Activated CD8-positive, alpha-beta memory T cell treated with anti-CD3 and anti-CD28 coated beads for 1 hour (primary cell): ENCODE data around the gene GDF7.

Experiments
- DNase-seq, 2 donors: peaks; one replicate each; pipeline ENCODE4 v3.0.0-alpha.2; 2020; ENCODE audit warnings: low read depth in 1 of 2; ENCODE audit errors: extremely low read depth in 1 of 2

The GDF7 gene

GRCh38 chr2:20657522-20658235 lies 9.3 kb upstream of the GDF7 start:
- no peak for DNase-seq

DNA sequence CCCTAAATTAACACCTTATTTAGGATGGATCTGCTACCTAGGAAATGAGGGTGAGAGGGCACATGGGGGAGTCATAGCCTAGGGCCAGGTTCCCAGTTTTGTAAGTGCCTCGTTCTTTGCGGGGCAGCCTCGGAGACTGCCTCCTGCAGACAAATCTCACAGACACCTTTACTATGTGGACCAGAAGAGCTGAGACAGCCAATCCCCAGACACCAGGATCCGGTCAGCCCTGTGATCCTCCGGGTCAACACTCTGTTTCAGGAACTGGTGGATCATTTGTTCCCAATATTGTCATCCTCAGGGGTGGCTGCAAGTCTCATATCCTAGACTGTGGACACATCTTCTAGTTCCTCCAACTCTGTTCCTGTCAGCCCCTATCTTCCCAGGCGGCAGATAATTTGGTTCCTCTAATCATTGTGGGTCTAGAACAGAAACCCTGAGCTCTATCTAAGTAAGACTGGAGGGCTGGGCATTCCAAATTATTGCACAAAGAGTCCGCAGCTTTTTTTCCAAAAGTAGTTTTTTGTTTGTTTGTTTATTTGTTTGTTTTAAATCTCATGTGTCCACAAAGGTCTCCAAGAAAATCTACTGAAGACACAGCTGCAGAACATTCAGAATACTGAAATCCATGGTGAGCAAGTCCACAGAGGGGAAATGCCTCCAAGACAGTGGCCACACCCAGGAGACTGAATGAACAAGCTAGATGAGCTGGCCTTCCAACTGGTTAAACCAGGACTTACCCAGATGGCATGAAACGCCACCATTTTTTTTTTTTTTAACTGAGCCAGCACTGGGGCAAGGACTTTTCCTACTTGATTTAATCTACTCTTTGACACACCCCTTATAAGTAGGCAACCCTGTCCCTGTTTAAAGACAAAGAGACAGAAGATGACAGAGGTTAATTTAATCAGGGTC lies 6.2 kb upstream of the GDF7 start:
- DNase-seq = no peak

DNA sequence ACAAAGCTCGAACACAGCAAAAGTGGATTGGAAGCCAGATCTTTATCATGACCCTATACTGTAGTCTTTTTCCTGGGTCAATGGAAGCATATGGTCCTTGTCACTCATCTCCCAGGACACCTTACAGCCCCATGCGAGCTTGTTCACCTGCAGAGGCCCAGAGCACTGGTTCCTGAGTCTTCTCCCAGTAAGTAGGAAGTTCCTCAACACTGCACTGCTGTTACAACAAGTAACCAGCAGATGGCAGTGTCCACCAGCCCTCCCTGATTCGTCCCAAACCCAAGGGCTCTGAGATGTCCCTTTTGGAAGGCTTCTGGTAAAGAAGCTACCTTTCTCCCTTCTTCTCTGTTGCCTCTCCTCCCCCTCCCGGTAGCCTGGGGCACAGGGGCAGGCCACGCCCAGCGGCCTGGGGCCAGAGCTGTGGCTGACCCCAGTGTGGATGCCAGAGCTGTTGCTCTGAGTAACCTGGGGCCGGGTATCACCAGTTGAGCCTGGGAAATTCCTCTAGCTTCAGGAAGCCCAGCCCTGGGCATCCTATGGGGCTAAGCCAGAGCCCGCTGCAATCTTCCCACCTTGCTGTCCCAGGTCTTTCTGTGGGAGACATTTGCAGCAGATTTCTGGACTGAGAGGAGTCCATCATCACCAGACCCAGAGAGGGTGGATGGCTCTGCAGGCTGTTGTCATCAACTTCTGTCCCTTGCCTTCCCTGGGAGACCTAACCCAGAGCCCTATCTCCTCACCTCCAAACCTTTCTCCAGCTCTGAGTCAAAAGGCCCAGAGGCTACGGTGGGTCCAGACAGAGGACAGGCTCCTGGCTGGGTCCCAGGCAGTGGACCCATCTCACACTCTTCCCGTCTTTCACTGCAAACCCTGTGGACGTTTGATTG lies 5.3 kb upstream of the GDF7 start:
- DNase-seq = peak; percentile 22 to 45

- no peak for DNase-seq
These were observed 4.5 kb upstream of the GDF7 start for GRCh38 chr2:20662308-20662937.

DNA sequence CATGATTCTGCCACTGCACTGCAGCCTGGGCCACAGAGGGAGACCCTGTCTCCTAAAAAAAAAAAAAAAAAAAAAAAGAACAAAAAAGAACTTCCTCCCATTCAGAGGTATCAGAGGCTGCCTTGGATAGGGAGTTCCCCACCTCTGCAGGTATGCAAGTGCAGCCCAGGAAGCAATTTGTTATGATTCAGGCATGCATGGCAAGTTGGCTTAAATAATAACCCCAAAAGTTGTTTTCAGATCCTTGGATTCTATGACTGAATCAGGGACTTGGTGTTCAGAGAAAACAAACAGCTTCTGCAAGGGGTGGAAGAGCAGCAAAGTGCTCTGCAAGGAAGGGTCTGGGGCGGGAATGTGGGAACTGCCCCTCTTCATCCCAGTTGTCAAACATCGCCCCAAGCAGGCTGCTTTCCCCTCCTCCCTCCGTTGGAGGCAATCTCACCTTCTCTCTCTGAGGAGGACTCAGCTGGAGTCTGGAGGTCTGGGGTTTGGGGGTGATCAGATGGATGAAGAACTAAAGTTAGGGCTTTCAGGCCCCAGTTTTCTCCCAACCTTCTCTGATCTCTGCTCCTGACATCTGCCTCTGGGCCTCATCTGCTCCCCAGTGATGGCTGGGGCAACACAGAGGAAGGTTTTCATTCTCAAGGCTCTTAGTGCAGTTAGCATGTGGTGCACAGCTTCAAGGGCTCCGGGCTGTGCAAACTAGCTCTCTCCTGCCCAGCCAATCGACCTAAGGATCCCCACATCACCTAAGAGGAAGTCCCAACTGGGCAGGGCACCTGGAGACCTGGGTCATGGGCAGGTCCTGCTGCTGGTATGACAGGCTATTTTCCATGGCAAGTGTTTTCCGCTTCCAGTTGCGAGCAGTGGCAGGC lies 3.5 kb upstream of the GDF7 start:
- DNase-seq = no peak

DNA sequence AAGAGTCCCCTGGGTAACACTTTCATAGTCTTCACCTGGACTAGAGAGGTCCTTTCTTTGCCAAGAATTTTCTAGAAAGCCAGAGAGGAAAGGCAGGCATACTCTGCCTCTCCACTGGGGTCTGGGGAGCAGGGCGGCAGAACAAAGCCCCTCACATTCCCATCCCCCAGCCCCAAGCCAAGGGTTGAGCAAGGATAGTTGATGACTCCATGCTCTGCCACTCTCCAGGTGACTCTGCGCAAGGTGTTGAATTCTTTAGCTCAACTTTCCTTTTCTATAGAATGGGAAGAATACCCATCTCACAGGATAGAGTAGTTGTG lies 2.9 kb upstream of the GDF7 start:
- no peak for DNase-seq

- no peak for DNase-seq
These were observed 2.3 kb upstream of the GDF7 start for GRCh38 chr2:20664431-20665242.

DNA sequence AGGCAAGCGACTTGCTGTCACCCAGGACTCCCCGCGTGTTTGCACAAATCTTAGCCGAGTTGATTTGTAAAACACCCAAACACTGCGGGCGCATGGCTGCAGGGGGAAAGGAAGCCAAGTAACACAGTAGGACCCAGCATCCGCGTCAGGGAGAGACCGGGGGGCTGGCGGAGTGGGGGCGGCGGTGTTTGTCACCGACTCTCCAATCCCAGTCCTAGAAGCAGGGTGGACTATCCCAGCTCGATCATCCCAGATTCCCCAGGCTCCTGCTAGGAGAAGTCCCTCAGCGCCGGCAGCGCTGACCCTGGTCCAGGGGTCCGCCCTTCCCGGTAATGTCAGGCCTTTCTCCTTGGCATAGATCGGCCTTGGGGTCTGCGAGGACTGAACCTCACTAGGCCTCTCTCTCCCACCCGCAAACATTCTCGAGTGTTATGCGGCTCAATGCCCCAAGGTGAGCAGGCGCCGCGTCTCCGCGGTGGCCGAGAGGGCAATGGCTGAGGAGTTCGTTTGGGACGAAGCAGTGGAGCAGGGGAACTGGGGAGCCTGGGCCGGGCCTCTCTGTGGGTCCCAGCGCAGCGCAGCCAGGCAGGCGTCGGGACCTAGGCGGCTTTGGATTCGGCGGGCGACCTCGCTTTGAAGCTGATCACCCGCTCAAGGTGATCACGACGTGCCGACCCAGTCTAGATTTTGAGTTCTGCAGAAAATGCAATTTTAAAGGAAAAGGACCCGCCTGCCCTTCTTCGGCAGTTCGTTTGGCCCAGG lies 1.5 kb upstream of the GDF7 start:
- no peak for DNase-seq

- DNase-seq = no peak
These were observed 990 bp upstream of the GDF7 start for GRCh38 chr2:20666005-20666303.

GRCh38 chr2:20667151-20667530 lies 197 bp downstream of the GDF7 start:
- no peak for DNase-seq

DNA sequence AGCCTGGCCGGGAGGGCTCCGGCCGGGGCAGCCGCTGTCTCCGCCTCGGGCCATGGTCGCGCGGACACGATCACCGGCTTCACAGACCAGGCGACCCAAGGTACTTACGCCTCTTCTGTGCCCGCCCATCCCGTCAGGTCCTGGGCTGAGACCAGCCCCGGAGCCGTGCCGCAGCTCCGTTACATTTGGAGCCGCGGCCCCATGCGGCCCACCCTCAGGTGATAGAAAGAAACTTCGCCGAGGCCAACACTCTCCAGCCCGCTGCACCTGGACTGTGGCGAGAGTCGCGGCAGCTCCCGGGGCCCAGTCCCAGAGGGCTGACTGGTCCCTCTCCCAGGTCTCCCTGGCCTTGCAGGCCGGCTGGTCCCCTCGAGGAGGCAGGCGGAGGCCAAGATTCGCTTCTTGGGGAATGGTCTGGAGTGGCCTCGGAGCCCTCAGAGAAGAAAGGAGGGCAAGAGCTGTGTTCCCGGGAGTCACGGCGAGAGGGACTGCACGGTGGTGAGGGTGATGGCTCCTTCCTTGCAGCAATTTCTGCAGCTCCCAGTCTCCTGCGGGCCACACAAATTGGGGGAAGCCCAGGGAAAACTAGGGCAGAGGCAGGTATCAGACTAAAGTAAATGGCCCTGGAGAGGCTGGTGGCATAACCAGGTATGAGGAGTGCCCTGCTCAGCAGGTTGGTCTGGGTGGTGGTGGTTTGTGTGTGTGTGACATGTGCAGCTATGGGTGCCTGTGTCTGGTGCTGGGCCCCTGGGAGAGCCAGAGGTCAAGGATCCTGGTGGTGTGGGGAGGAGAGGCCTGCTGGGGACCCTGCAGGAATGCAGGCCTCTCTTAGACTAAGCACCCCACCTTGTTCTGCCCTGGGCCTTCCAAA lies 822 bp downstream of the GDF7 start:
- DNase-seq = no peak

DNA sequence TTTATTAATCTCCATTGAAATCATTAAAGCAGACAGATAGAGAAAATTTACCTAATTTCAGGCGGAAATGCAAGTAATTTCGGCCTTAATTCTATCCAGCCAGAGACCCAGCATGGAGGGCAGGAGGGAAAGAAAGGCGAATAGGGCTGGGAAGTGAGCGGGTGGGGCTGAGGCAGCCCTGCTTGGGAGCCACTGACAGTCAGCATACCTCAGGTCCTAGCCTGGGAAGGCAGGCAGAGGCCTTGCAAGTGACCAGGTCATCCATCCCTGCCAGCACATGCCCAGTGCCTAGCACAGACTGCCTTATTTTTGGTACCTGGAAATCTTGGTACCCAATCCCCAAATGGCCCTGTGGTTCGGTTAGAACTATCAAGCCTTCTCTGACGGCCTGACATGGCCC lies 1.5 kb downstream of the GDF7 start:
- no peak for DNase-seq

GRCh38 chr2:20668871-20669475 lies 2.0 kb downstream of the GDF7 start:
- DNase-seq = no peak

DNA sequence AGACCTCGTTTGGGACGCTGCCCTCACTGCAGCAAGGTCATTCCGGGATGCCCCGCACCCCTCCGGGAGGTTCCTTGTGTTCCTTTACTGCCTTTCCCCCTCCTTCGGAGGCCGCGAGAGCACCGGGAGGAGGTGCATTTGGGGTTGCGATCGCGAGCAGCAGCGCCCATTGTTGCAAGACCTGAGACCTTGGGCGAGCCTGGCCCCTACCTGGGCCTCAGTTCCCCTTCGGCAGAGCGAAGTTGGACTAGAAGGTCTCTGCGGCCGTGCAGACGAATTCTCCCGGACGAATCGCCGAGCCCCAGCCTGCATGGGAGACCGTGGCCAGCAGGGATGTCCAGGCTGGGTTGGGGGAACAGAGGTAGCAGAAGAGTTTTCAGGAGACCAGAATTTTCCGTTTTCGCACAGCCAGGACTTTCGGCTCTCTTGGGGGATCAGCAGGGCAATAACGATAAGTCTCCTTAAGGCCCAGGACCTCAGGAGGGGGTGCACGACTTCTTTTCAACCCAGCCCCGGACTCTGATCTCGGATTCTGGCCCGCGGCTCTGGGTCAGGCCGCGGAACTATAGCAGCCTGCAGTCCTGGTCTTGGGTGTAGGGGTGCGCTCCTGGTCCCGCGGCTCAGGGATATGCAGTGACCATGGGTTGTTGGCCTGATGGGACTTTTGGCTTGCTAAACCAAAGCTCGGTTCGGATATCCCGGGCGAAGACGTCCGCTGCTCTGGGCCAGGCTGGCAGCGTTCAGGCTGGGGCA lies 2.8 kb downstream of the GDF7 start:
- no peak for DNase-seq

DNA sequence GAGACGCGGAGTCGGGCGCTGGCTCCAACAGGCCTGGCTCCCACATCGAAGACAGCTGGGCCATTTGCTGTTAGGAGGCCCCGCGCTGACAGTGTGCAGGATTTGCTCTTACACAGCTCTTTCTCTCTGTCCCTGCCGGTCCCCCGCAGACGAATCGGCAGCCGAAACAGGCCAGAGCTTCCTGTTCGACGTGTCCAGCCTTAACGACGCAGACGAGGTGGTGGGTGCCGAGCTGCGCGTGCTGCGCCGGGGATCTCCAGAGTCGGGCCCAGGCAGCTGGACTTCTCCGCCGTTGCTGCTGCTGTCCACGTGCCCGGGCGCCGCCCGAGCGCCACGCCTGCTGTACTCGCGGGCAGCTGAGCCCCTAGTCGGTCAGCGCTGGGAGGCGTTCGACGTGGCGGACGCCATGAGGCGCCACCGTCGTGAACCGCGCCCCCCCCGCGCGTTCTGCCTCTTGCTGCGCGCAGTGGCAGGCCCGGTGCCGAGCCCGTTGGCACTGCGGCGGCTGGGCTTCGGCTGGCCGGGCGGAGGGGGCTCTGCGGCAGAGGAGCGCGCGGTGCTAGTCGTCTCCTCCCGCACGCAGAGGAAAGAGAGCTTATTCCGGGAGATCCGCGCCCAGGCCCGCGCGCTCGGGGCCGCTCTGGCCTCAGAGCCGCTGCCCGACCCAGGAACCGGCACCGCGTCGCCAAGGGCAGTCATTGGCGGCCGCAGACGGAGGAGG lies 3.5 kb downstream of the GDF7 start:
- DNase-seq = no peak
